ENCODE data around the gene DYNLT1.

The DYNLT1 gene

GRCh38 chr6:158591810-158592209 is 52.7 kb downstream of the DYNLT1 start:
- no peak for DNase-seq

GRCh38 chr6:158591134-158591809 is 53.3 kb downstream of the DYNLT1 start:
- DNase-seq: no peak

DNA sequence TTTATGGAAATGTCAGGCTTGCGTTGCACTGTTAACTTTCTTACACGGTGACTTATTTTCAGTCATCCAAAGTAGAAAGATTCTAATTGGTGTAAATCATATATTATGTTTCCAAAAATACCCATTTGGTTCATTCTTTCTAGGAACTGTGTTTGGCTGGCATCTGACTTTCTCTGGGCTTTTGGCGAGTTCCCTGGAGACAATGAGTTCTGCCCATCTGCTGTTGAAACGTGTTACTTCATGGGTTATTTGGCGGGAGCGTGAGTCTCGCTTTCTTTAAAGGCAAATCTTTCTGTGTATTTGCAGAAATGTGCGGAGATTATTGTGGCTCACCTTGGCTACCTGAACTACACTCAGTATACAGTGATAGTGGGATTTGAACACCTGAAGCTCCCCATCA is 55.2 kb downstream of the DYNLT1 start:
- DNase-seq: no peak

GRCh38 chr6:158586652-158587051 is 57.9 kb downstream of the DYNLT1 start:
- DNase-seq: no peak
